ENCODE measurements around the gene HMX1. TPM values are rescaled to one million over a fixed set of nuclear protein-coding genes. Genes with fewer than 3 reads are reported as not detected.

HMX1 gene
- polyA plus RNA-seq (2012; ENCODE audit: insufficient read depth, insufficient read length) = not detected

DNA sequence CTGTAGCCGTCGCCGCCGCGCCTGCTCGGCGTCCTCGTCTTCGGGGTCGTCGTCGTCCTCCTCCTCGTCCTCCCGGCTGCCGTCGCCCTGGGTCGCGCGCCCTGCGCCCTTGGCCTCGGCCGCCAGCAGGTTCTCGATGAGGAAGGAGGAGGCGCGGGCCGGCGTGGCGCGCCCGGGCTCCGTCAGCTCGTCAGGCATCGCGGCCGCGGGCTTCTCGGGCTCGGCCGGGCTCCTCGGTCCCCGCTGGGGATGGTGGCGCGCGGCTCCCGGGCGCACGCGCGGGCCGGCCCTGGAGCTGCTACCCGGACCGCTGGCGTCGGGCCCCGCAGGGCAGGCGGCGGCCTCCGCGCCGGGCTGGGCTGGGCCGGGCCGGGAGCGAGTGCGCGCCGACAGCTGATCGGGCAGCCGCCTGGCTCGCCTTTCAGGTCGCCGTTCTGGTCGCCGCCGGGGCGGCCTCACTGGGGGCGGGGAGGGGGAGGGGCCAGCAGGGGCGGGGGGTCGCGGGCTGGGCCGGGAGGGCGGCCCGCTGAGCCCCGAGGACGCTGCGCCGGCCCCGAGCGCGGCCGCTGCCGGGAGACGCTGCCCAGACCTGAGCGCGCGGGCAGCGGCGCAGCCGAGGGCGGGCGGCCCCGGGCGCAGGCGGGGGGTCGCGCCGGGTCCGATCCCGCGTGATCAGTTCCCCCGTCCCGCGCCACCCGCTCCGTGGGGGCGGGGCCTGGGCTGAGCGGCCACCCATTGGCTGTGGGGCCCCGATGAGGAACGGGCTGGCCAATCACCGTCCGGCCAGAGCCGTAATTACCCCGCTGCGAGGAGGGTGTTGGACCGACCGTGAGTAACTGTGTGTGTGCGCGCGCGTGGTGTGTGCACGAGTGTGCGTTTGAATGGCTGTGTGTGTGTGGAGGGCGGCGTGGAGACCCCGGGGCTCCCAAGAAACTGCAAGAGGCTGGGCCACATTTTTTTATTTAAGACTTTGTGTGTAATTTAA, at the start of gene HMX1:
Gene HMX1 (minus strand): TSS at position 423 of the 985 bp plus-strand sequence. CDS start 225 bp downstream, at position 198.
- H3K4me3 ChIP-seq (ENCODE audit: low read length) = no peak within 1 kb of the TSS
- DNase-seq (ENCODE audit: low read depth, low spot score) = no peak

GRCh38 chr4:8920969-8921368, 49.3 kb upstream of the HMX1 start:
- no peak overlapping the region for H3K4me3 ChIP-seq (ENCODE audit: low read length)
- no peak for DNase-seq (ENCODE audit: low read depth, low spot score)

DNA sequence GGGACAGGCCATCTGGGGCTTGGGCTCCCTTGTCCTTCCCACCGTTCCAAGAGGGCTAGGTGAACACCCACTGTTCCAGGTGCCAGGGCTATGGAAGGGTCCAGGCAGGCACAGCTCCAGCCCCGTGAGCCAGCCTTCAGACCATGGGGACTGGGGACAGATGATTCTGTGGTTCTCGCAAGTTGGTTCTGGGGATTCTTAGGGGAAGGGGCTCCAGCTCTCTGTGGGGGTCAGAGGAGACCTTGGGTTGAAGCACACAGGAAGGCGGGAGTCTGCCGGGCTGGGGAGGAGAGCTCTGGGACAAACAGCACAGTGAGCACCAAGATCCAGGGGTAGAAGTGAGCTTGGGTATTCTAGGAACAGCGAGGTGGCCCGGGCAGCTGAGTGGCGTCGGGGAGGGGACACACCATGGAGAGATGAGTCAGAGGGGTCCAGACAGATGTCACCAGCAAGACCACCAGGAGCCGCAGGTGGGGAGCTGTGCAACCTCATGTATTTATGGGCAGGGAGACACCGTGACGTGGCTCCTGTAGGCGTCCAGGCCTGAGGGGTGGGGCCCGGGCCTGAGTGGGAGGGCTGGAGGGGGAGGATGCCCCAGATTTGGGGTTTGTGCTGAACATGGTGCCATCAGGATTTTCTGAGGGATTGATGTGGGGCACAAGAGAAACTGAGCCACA, 48.8 kb upstream of the HMX1 start:
- no peak overlapping the region for H3K4me3 ChIP-seq (ENCODE audit: low read length)
- DNase-seq (ENCODE audit: low read depth, low spot score) = no peak

DNA sequence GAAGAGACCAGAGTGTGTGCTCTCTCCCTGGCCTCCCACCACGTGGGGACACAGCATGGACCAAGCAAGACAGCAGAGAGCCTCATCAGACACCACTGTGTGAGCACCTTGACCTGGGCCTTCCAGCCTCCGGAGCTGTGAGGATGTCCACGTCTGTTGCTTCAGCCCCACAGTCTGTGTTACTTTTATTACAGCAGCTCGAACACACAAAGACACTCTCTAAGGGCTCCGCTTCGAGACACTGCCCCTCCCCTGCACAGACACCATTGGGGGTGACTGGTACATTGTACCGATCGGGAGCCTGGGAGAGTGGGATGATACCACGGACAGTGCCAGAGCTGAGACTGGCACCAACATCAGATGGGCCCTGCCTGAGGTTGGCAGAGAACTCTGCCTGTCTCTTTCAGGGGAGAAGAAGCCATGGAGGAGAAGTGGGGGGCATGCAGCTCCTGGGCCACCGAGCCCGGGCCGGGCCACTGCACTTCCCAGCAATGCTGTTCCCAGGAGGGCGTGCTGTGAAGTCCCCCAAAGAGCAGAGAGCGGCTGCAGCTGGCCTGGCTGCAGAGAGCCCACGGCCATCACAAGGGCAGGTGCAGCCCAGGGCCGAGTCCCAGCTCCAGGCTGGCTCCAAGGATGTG, 48.1 kb upstream of the HMX1 start:
- no peak overlapping the region for H3K4me3 ChIP-seq (ENCODE audit: low read length)
- DNase-seq (ENCODE audit: low read depth, low spot score) = no peak

GRCh38 chr4:8917868-8918783, 46.5 kb upstream of the HMX1 start:
- DNase-seq (ENCODE audit: low read depth, low spot score) = peak; percentile 29

GRCh38 chr4:8917321-8917811, 45.7 kb upstream of the HMX1 start:
- no peak for DNase-seq (ENCODE audit: low read depth, low spot score)
- H3K4me3 ChIP-seq (ENCODE audit: low read length) = no peak overlapping the region

More at GRCh38 chr4:8917868-8918783, 46.5 kb upstream of the HMX1 start:
- no peak overlapping the region for H3K4me3 ChIP-seq (ENCODE audit: low read length)

DNA sequence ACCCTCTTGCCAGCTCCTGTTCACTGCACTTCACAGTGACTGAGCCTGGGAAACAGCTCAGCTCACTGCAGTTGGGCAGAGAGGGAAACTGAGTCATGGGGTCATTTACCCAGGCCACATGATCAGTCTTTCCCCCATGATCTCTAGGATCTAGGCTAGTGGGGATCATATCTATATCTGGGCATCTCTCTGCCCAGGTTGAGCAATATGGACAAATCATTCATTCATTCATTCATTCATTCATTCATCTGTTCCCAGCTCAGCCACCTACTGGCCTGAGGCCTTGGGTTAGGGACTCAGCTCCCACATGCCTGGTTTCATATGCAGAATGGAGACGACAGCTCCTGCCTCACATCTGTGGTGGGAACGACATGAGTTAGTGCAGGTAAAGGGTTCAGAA, 45.3 kb upstream of the HMX1 start:
- no peak for DNase-seq (ENCODE audit: low read depth, low spot score)
- H3K4me3 ChIP-seq (ENCODE audit: low read length) = no peak overlapping the region

GRCh38 chr4:8916351-8916885, 44.8 kb upstream of the HMX1 start:
- H3K4me3 ChIP-seq (ENCODE audit: low read length) = no peak overlapping the region
- DNase-seq (ENCODE audit: low read depth, low spot score) = no peak

DNA sequence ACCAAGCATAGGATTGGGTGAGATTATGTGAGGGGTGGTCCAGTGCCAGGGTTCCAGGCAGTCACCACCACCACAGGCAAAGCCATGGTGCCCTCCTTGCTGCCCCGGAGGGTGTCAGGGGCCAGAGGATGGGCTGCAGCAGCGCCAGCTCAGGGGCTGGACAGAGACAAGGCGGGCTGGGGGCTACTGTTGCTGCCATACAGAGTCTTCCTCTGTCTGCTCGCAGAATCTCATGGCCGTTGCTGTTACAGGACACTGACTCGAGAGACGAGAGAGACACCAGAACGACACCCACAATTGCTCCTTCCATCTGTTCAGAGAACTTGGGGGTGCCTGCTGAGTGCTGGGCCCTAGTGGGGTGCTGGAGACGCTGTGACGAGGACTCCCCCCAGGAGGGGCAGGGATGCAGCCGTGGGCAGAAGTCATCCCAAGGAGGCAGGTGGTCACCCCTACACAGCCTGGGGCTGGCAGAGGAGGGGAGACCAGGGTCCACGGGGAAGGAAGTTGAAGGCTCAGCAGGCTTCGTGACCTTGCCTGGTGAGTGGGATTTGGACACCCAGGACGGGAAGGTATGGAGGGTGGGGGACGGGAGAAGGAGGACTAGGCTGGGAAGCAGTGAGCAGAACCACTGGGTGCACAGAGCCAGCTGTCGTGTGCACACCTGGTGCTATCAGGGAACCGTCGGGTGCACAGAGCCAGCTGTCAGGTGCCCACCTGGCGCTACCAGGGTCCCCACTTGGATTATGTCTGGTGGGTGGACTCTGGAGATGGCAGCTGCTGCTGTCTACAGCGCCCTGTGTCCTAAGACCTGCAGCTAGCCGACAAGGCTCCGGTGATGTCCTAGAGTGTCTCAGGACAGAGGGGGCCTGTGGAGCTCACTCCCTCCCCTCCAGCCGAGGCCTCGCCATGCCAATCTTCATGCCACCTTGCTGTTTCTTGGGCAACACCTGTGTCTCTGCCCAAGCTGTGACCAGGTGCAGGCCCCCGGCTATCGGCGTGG, 43.9 kb upstream of the HMX1 start:
- H3K4me3 ChIP-seq (ENCODE audit: low read length) = no peak overlapping the region
- no peak for DNase-seq (ENCODE audit: low read depth, low spot score)

- no peak overlapping the region for H3K4me3 ChIP-seq (ENCODE audit: low read length)
- DNase-seq (ENCODE audit: low read depth, low spot score) = no peak
Measured at GRCh38 chr4:8914461-8915171, 43.0 kb upstream of the HMX1 start.

DNA sequence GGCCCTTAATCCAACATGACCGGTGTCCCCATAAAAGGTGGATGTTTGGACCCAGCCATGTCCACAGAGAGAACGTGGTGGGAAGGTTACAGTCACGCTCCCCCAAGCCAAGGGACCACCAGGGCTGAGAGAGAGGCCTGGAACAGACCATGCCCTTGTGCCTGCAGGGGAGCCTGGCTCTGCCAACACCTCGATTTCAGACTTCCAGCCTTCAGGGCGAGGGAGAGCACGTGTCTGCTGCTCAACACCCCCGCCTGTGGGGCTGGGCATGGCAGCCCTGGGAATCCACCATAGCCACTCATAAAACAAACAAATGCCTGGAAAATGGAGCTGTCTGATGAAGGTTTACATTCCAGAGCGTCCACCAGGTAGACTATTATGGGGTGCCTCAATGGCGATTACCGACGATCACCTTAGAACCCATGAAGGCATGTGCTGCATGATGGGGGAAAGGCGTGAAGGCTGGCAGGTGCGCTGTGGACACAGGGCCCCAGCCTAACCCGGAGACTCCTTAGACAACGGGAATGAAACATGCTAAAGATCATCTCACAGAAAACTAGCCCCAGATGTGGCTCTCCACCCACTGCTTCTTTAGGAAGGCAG, 42.3 kb upstream of the HMX1 start:
- H3K4me3 ChIP-seq (ENCODE audit: low read length) = no peak overlapping the region
- no peak for DNase-seq (ENCODE audit: low read depth, low spot score)

DNA sequence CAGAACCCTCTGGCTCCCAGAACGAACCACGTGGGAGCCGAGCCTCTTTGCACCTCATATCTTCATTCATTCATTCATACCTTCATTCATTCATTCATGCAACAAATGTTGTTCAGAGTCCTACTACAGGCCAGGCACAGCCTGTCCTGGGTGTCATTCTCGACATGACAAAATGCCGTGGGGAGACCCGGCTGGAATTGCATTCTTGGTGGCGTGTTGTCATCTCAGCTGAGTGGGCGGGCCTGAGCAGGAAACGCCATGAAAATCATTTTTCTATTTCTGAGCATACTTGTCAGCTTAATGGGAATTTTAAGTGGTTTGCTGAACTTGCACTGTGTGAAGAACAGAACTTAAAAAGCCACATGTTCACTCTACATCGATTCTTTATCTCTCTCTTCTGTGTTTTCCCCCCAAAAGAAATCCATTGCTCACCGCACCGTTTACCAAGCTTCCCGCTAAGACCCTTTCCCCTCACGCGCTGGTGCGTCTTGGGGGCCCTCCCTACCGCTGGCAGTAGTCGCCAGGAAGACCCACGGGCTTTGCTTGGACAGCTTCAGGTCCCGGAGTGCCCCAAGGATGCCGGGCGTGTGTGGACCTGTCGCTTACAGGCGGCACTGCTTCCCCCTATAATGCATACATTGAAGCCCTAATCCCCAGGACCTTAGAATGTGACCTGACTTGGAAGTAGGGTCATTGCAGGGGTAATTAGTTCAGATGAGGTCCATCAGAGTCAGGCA, 41.6 kb upstream of the HMX1 start:
- H3K4me3 ChIP-seq (ENCODE audit: low read length) = no peak overlapping the region
- DNase-seq (ENCODE audit: low read depth, low spot score) = no peak

DNA sequence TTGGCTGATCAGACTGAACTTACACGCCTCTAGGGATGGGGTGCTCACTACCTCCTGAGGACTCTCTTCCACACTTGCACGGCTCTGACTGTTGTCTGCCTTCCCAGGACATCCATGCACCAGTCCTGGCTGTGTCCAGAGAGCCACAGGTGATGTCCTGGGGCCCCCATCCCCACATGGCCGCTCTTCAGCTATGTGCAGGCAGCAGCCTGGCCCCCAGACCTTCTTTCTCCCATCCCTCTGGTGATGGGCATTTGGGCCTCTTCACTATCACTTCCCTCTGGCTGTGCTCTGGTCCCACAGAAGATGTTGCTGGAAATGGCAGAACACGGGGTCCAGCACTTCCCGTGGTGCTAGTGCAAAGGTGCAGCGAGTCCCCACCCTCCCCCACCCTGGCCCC, 40.9 kb upstream of the HMX1 start:
- no peak for DNase-seq (ENCODE audit: low read depth, low spot score)
- H3K4me3 ChIP-seq (ENCODE audit: low read length) = no peak overlapping the region

DNA sequence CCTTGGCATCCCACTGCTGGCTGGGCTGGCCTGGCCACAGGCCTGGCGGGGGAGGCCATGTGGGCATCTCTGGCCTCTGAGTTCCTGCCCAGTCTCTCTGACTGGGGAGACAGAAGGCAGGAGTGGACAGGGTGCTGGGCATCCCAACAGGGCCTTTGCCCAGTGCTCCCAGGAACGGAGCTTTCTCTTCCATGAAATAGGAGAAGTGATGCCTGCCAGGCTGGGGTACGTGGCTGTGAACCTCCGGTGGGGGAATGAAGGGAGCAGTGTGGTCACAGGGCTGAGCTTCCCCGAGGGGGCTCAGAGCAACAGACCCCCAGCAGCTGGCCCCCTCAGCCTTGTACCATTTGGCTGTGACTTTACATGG, 40.4 kb upstream of the HMX1 start:
- no peak for DNase-seq (ENCODE audit: low read depth, low spot score)

DNA sequence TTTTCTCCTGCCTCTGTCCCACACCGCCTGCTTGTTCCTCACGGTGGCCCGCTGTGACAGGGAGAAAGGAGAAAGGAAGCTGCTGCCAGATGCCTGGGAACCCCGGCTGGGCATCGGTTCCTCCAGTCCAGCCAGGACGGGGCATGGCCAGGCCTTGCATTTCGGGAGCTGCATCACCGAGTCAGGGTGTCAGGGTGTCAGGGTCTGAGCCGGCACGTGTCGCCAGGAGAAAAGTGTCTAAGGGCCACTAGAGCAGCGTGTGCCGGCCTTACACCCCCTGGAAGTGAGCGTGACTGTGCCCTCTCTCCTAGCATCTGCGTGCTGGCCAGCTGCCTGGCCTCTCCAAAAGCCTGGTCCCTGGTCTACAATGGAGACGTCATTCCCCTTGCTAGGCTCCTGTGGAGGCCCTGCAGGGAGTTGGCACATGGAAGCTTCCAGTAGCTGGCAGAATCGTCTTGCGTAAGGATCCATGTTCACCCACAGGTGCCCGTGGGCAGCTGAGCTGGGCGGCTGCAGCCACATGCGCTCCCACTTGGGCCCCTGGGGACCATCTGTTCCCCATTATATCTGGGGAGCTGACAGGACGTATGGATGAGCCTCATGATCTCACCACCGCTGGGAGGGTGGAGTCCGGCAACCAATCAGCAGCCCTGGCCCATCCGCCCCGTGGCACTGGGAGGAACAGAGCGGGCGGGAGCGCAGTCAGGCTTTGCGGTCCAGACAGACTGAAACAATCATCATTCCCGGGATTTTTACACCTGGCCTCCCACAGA, 39.9 kb upstream of the HMX1 start:
- no peak for DNase-seq (ENCODE audit: low read depth, low spot score)
- H3K4me3 ChIP-seq (ENCODE audit: low read length) = no peak overlapping the region

More for the DNA sequence above, 40.4 kb upstream of the HMX1 start:
- H3K4me3 ChIP-seq (ENCODE audit: low read length) = no peak overlapping the region

All from Jurkat, Clone E6-1 (cell line).